Osteocyte (in vitro differentiated cells): ENCODE results near the gene SMIM31. TPM values are rescaled to one million over a fixed set of nuclear protein-coding genes. Genes with fewer than 3 reads are reported as not detected.

Source experiments
- DNase-seq: peaks from one replicate; pipeline ENCODE4 v3.0.0; 2021; ENCODE audit warnings: mixed read lengths; ENCODE audit not compliant: unreplicated experiment; ENCODE audit errors: extremely low spot score
- H3K27ac Mint-ChIP-seq: one replicate; pipeline ENCODE4 v1.8.0; 2021; ENCODE audit warnings: mild to moderate bottlenecking, mixed read lengths; ENCODE audit not compliant: unreplicated experiment
- H3K27me3 Mint-ChIP-seq: one replicate; pipeline ENCODE4 v1.8.0; 2021; ENCODE audit warnings: mixed read lengths; ENCODE audit not compliant: unreplicated experiment
- H3K36me3 Mint-ChIP-seq: one replicate; pipeline ENCODE4 v1.8.0; 2021; ENCODE audit warnings: mixed read lengths; ENCODE audit not compliant: unreplicated experiment
- H3K4me1 Mint-ChIP-seq: one replicate; pipeline ENCODE4 v1.8.0; 2021; ENCODE audit warnings: mixed read lengths; ENCODE audit not compliant: unreplicated experiment
- H3K4me3 Mint-ChIP-seq: one replicate; pipeline ENCODE4 v1.8.0; 2021; ENCODE audit warnings: mild to moderate bottlenecking, moderate library complexity, mixed read lengths; ENCODE audit not compliant: unreplicated experiment
- H3K9me3 Mint-ChIP-seq: one replicate; pipeline ENCODE4 v1.8.0; 2021; ENCODE audit warnings: mixed read lengths; ENCODE audit not compliant: unreplicated experiment
- CTCF ChIP-seq: fragments of 200-600 bp; sonication (generic); IDR thresholded peaks from 2 replicates; pipeline ENCODE4 v1.5.0; 2021; ENCODE audit warnings: antibody characterized with exemption, mild to moderate bottlenecking, moderate library complexity
- total RNA-seq: library from RNA; stranded (reverse); gene quantifications from 2 replicates; pipeline ENCODE4 v1.2.1, GENCODE V29; 2021

Gene SMIM31
- total RNA-seq, 1 donor from 2014 or later: not detected

DNA sequence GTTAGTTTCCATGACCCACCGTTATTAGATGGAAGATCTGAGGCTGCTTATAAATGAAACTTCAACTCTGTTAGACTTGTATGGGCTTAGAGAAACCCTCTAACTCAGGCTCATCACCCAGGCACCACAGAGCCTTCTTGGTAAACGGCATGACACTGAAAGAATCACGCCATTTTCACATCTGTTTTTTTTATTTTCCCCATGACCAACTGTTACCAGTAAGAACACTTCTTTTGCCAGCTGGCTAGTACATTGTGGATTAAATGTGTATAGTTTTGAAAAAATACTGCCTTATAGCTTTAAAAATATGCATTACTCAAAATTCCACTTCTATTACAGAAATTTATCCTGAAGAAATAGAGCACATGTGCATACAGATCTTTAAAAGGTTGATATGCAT is 75.0 kb downstream of the SMIM31 start:
- H3K4me1 Mint-ChIP-seq: no peaks in the 10 kb centered on the region
- no peaks in the 10 kb centered on the region for H3K9me3 Mint-ChIP-seq
- no peak overlapping the region for H3K4me3 Mint-ChIP-seq
- TF ChIP-seq CTCF: no peak
- peaks cover 17% of the 10 kb centered on the region for H3K27me3 Mint-ChIP-seq
- H3K27ac Mint-ChIP-seq: no peak overlapping the region
- no peaks in the 10 kb centered on the region for H3K36me3 Mint-ChIP-seq
- DNase-seq: no peak

- H3K27ac Mint-ChIP-seq: no peak overlapping the region
- H3K36me3 Mint-ChIP-seq: no peaks in the 10 kb centered on the region
These were observed 92.6 kb downstream of the SMIM31 start for GRCh38 chr4:164846566-164846965.

GRCh38 chr4:164847016-164847415 is 93.1 kb downstream of the SMIM31 start:
- TF ChIP-seq CTCF: no peak
- peaks cover 4% of the 10 kb centered on the region for H3K27me3 Mint-ChIP-seq
- H3K4me1 Mint-ChIP-seq: no peaks in the 10 kb centered on the region
- no peak overlapping the region for H3K27ac Mint-ChIP-seq
- no peaks in the 10 kb centered on the region for H3K9me3 Mint-ChIP-seq
- no peaks in the 10 kb centered on the region for H3K36me3 Mint-ChIP-seq
- H3K4me3 Mint-ChIP-seq: no peak overlapping the region
- DNase-seq: no peak

More at GRCh38 chr4:164846566-164846965, 92.6 kb downstream of the SMIM31 start:
- TF ChIP-seq CTCF: no peak
- H3K27me3 Mint-ChIP-seq: peaks cover 4% of the 10 kb centered on the region
- H3K4me1 Mint-ChIP-seq: no peaks in the 10 kb centered on the region
- no peaks in the 10 kb centered on the region for H3K9me3 Mint-ChIP-seq
- no peak for DNase-seq
- no peak overlapping the region for H3K4me3 Mint-ChIP-seq

GRCh38 chr4:164847967-164848649 is 94.2 kb downstream of the SMIM31 start:
- no peak overlapping the region for H3K27ac Mint-ChIP-seq
- no peak overlapping the region for H3K4me3 Mint-ChIP-seq
- no peak for DNase-seq
- H3K27me3 Mint-ChIP-seq: peaks cover 4% of the 10 kb centered on the region
- H3K4me1 Mint-ChIP-seq: no peaks in the 10 kb centered on the region
- no peaks in the 10 kb centered on the region for H3K9me3 Mint-ChIP-seq
- no peaks in the 10 kb centered on the region for H3K36me3 Mint-ChIP-seq
- no peak for TF ChIP-seq CTCF

Other genes with a start within 250 kb of the SMIM31 start
- not detected in 2 replicates for gene APELA, start 123.0 kb downstream of the SMIM31 start, total RNA-seq
- not detected in 2 replicates for gene TRIM61, start 223.5 kb downstream of the SMIM31 start, total RNA-seq